Activated CD8-positive, alpha-beta memory T cell treated with anti-CD3 and anti-CD28 coated beads, Interleukin-2, amount 50 U/mL, for 4 hours (primary cell): Measurements from ENCODE around the gene KLHL7.
"Not testable (repeated sequence)": the region's sequence is repeated elsewhere in the genome, so short reads cannot be mapped to it uniquely, and the experiment has no call there.

Source experiments
- DNase-seq: peaks from one replicate; pipeline ENCODE4 v3.0.0-alpha.2; 2020

The KLHL7 gene

GRCh38 chr7:23220690-23221305 lies 115.2 kb downstream of the KLHL7 start:
- no peak for DNase-seq

- no peak for DNase-seq
Observed at GRCh38 chr7:23222439-23223030, 117.0 kb downstream of the KLHL7 start.

- DNase-seq: not testable (repeated sequence)
Observed at GRCh38 chr7:23224364-23224763, 118.8 kb downstream of the KLHL7 start.

- DNase-seq: no peak
Observed at GRCh38 chr7:23226844-23227450, 121.4 kb downstream of the KLHL7 start.
